HUES64 (cell line): Measurements from ENCODE around the gene SCN5A.

ENCODE experiments used
- H3K27ac ChIP-seq: 2 replicates; pipeline ENCODE4 v1.7.0; 2013; ENCODE audit warnings: low read depth, low read length, inconsistent platforms
- H3K27me3 ChIP-seq: 2 replicates; pipeline ENCODE4 v1.6.1; 2013; ENCODE audit warnings: mild to moderate bottlenecking, low read length; ENCODE audit not compliant: insufficient read depth
- H3K36me3 ChIP-seq: 2 replicates; pipeline ENCODE4 v1.6.1; 2013; ENCODE audit warnings: mild to moderate bottlenecking, low read length; ENCODE audit not compliant: insufficient read depth
- H3K4me1 ChIP-seq: 2 replicates; pipeline ENCODE4 v1.6.1; 2013; ENCODE audit warnings: mild to moderate bottlenecking, low read length, moderate library complexity; ENCODE audit not compliant: insufficient read depth
- H3K4me3 ChIP-seq: 2 replicates; pipeline ENCODE4 v1.5.1; 2013; ENCODE audit warnings: mild to moderate bottlenecking, low read length, moderate library complexity
- H3K9ac ChIP-seq: 2 replicates; pipeline ENCODE4 v1.6.1; 2013; ENCODE audit warnings: mild to moderate bottlenecking, low read depth, low read length
- H3K9me3 ChIP-seq: 2 replicates; pipeline ENCODE4 v1.6.1; 2013; ENCODE audit warnings: low read depth, low read length; ENCODE audit not compliant: insufficient read depth
- WGBS: fragments of 150-250, 120-280 bp; methylation state at CpG from one replicate; pipeline ENCODE4 v1.1.7; 2013; ENCODE audit warnings: missing lambda C conversion rate; 5-methylcytosine and 5-hydroxymethylcytosine counted together

SCN5A gene

DNA sequence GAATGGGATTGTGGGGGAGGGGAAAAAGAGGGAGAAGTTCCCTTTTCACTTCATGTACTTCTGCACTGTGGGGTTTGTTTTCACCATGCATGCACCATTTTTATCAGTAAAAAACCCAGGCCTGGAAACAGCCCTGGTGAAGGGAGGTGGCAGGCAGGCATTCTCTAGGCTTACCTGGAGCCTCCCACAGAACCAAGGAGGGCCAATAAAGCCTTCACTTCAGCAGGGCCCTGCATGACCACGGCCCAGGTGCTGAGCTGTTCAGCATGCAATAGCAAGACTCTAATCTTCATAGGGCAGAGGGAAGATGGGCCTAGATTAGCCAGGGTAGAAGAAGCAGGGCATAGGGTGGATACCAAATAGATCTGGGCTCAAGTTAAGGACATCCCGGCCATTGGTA is 49.6 kb downstream of the SCN5A start:
- Histone ChIP-seq H3K36me3 (no peaks in the 10 kb centered on the region), H3K4me1 (no peaks in the 10 kb centered on the region), H3K27me3 (no peaks in the 10 kb centered on the region), H3K4me3 (no peak overlapping the region), H3K9ac (no peak overlapping the region), H3K27ac (no peak overlapping the region), H3K9me3 (no peaks in the 10 kb centered on the region)
- 89% methylated on average over 2 of the region's 2 CpGs for WGBS

DNA sequence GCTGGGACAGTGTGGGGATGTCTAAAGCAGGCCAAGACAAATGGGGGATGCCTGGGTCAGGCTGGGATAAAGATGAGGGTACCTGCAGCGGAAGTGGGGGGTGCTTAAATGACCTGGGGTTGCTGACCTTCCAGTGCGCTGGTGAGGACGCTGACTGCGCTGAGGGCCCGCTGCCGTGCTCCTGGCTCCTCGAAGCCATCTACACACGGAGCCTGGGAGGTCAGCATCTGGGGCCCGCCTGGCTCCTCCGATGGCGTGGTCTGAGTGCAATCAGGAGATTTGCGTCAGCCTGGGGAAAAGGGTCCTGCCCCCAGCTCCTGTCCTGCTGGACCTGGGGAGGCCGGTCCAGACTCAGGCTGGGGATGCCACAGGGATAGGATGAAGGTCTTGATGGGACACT is 50.7 kb downstream of the SCN5A start:
- H3K36me3 ChIP-seq = no peaks in the 10 kb centered on the region
- H3K27ac ChIP-seq = no peak overlapping the region
- 95% methylated on average over 13 of the region's 13 CpGs for WGBS
- no peaks in the 10 kb centered on the region for H3K4me1 ChIP-seq
- no peak overlapping the region for H3K4me3 ChIP-seq
- H3K27me3 ChIP-seq = no peaks in the 10 kb centered on the region
- no peaks in the 10 kb centered on the region for H3K9me3 ChIP-seq
- H3K9ac ChIP-seq = no peak overlapping the region

DNA sequence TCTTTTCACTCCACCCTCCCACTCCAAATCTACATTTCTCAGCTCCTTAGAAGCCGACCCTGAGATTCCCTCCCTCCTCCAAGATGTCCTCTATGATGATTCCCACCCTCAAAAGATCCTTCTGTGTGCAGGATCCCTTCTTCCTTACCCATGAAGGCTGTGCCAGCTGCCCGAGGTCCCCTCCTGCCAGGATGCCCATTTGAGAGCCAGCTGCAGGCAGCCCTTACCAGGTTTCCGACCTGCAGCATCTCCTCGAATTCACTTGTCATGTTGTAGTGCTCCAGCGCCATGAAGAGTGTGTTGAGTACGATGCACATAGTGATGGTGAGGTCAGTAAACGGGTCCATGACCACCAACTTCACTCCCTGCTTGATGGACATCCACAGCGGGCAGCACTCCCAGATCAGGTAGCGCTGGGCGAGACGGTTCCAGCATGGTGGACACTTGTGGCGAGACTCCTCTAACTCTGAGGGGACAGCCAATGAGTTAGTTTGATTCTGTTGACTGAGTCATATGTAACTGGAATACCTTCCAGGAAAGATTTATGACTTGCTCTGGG is 51.9 kb downstream of the SCN5A start:
- Histone ChIP-seq H3K9me3 (no peaks in the 10 kb centered on the region), H3K4me3 (no peak overlapping the region), H3K27ac (no peak overlapping the region), H3K36me3 (no peaks in the 10 kb centered on the region), H3K9ac (no peak overlapping the region), H3K27me3 (no peaks in the 10 kb centered on the region), H3K4me1 (no peaks in the 10 kb centered on the region)
- WGBS = 95% methylated on average over 12 of the region's 12 CpGs

DNA sequence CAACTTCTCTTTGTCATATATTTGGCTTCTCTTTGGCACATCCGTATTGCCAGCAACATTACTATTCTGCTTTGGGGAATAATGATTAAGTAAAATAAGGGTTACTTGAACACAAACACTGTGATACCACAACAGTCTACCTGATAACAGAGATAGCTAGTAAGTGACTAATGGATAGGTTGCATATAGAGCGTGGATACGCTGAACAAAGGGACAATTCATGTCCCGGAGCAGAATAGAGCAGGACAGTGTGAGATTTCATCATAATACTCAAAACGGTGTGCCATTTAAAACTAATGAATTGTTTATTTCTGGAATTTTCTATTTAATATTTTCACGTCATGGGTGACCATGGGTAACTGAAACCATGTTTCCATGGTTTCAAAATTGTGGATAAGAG is 54.1 kb downstream of the SCN5A start:
- Histone ChIP-seq H3K4me1 (no peaks in the 10 kb centered on the region), H3K4me3 (no peak overlapping the region), H3K27me3 (no peaks in the 10 kb centered on the region), H3K9ac (no peak overlapping the region), H3K27ac (no peak overlapping the region), H3K9me3 (no peaks in the 10 kb centered on the region), H3K36me3 (no peaks in the 10 kb centered on the region)
- WGBS = 69% methylated on average over 4 of the region's 6 CpGs

DNA sequence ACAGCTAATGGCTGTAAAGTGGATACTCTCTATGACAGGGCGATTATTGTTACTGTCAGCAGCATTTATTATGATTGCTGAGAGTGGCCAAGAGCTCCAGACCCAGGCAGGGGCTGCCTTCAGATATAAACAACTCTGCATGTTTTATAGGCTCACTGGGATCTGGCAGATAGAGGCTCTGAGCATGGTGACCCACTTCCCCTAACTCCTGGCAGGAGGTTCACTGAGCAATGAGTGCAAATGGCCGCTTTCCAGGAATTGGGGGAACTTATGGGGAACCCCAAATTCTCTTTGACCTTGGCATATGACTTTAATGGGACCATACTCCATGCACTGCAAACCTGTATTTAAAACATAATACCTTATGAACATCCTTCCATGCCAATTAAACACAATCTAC is 59.0 kb downstream of the SCN5A start:
- Histone ChIP-seq H3K27me3 (no peaks in the 10 kb centered on the region), H3K9ac (no peak overlapping the region), H3K4me1 (no peaks in the 10 kb centered on the region), H3K36me3 (no peaks in the 10 kb centered on the region), H3K9me3 (no peaks in the 10 kb centered on the region), H3K27ac (no peak overlapping the region), H3K4me3 (no peak overlapping the region)
- 92% methylated on average over 2 of the region's 2 CpGs for WGBS

DNA sequence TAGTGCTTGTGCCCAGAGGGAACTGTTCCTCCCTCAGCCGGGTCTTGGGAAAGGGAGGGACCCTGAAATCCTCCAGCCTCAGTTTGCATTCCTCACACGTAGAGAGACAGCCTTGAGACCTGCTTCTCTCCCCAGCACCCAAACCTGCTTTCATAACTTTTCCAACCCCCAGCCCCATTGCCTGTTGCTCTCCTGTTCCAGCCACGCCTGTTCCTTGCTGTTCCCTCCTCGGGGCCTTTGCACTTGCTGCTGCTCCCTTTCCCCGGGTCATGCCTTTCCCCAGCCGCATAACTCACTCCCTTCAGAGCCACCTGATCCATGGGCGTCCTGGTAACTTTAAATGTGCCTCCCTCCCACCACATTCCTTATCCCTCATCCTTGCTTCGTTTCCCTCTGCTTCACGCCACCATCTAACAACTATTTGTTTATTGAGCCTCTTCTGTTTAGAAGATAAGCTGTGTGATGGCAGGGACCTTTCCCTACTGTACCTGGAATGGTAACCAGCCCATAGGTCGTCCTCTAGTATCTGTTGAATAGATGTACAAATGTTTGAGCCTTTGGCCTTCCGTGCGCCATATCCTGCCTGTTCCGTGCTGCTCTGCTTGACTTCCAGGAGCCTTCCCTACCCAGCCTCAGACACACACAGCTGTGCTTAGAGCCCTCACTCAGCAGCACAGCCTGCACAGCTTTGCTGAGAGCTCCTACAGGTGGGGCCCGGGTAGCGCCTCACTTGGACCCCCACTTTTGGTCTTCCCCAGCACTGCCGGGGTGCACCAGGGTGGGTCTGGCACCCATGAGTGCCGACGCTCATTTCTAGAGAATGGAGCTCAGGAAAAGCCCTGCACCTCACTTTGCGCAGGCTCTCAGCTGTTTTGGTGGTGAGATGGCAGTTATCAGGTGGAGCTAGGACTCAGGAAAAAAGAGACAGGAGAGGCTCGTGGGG is 60.2 kb downstream of the SCN5A start:
- H3K27ac ChIP-seq = no peak overlapping the region
- no peaks in the 10 kb centered on the region for H3K4me1 ChIP-seq
- no peak overlapping the region for H3K9ac ChIP-seq
- H3K4me3 ChIP-seq = no peak overlapping the region
- no peaks in the 10 kb centered on the region for H3K27me3 ChIP-seq
- H3K9me3 ChIP-seq = no peaks in the 10 kb centered on the region
- 83% methylated on average over 19 of the region's 20 CpGs for WGBS
- peaks cover 4% of the 10 kb centered on the region; the same call in 1 of the 2 replicates for H3K36me3 ChIP-seq

DNA sequence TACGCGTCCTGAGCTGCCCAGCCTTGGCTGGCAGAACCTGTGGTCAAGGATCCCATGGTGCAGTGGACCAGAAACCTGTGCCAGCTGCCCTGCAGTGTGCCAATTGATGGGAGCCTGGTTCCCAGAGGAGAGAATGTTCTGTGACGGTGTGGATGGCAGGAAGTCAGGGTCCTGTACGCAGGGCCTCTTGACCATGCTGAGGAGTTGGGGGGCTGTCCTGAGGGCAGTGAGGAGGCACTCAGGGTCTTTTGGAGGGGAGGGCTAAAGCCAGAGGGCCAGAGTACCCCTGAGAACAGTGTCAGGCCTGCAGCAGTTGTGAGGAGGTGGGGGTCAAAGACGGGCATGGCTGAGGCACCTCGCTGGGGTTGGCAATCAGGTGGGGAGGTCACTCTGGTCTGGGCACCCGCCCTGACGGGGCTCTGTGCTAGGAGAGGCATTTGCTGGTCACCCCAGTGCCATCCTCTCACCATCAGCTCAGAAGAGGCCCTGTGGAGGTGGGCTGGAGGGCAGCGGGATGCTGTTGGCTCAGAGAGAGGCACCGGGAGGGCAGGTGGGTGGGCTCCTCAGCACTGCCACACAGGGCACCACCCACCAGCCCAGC is 61.0 kb downstream of the SCN5A start:
- Histone ChIP-seq H3K27ac (no peak overlapping the region), H3K27me3 (no peaks in the 10 kb centered on the region), H3K9ac (no peak overlapping the region), H3K9me3 (no peaks in the 10 kb centered on the region), H3K4me1 (no peaks in the 10 kb centered on the region), H3K36me3 (peaks cover 4% of the 10 kb centered on the region; the same call in 1 of the 2 replicates), H3K4me3 (no peak overlapping the region)
- 67% methylated on average over 10 of the region's 10 CpGs for WGBS

DNA sequence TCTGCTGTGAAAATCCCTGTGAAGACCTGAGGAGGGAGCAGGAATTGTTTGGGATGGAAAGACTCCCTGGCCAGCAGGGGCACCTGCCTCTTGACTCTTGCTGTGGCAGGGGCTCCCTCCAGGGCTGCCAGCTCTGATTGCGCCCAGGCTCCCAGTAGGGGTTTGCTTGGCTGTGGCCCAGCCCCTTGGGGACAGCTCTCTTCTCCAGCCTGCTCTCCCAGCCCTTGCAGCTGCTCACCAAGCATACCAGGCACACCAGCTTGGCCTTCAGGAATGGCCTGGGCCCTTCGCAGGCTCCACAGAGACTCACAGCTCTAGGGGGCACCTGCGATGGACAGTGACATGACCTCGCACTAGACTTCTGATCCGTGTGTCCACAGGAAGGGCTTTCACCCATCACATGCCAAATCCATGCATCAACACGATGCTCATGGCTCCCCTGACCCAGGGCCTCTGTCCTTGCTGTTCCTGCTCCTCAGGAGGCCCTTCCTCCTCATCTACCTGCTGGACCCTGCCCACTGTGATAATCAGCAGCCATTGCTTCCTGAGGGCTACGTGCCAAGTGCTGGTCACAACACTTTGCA is 61.8 kb downstream of the SCN5A start:
- no peaks in the 10 kb centered on the region for H3K9me3 ChIP-seq
- no peaks in the 10 kb centered on the region for H3K4me1 ChIP-seq
- H3K36me3 ChIP-seq = peaks cover 4% of the 10 kb centered on the region; the same call in 1 of the 2 replicates
- H3K27ac ChIP-seq = no peak overlapping the region
- H3K9ac ChIP-seq = no peak overlapping the region
- H3K27me3 ChIP-seq = no peaks in the 10 kb centered on the region
- H3K4me3 ChIP-seq = no peak overlapping the region
- WGBS = 94% methylated on average over 7 of the region's 7 CpGs

DNA sequence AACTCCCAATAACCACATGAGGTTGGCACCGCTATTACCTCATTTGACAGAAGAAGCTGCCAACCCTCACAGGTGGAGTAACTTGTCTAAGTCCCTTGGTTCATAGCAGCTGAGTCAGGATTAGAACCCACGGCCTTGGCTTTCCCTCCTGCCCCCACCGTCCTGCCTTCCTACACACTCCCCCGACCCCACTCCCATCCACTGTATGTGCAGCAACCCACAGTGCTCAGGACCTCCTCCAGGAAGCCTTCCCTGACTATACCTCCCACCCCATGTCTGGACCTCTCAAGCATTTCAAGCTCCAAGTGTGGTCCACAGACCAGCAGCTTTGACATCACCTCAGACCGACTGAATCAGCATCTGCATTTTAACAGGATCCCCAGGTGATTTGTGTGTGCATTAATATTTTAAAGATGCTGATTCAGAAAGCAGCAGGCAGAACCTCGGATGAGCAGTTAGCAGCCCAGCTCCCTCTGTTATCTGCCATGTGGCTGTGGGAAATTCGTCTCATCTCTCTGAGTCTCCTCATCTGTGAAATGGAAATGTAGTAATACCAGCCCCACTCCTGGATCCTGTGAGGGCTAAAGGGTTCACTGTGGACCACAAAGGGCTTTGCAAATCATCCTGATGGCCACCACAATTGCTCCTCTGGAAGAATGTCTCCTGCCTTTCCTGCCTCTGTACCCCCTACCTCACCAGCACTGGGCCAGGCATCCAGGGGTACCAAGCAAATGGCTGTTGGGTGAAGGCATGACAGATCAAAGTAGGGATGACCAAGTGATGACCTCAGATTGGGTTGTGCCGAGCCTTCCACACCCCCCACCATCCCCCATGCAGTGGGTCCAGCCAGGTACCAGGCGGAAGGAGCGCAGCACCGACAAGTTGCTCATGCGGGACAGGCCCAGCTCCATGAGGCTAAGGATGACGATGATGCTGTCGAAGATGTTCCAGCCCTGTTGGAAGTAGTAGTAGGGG is 62.7 kb downstream of the SCN5A start:
- Histone ChIP-seq H3K9ac (no peak overlapping the region), H3K4me1 (no peaks in the 10 kb centered on the region), H3K27me3 (no peaks in the 10 kb centered on the region), H3K4me3 (no peak overlapping the region), H3K27ac (no peak overlapping the region), H3K36me3 (peaks cover 4% of the 10 kb centered on the region; the same call in 1 of the 2 replicates), H3K9me3 (no peaks in the 10 kb centered on the region)
- 93% methylated on average over 13 of the region's 14 CpGs for WGBS

DNA sequence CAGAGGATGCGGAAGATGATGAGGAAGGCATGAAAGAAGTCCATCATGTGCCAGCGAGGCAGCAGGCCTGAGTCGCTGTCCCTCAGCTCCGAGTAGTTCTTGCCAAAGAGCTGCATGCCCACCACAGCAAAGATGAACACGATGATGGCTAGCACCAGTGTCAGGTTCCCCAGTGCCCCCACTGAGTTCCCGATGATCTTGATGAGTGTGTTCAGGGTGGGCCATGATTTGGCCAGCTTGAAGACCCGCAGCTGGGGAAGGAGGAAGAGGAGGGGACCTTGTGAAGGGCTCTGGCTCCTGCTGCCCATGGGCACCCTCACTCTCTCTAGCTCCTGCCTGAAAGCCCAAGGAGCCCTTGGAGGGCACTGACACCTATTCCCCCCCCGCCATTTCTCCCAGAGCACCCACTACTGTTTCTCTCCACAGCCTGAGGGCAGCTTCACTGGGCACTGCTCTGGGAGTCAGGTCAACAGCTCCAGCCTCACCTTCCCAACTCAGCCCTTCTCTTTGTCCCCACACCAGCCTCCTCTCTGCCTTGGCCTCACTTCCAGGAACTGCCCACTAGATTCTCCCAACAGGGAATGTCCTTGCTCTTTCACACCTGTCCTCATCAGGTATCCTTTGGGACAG is 63.6 kb downstream of the SCN5A start:
- Histone ChIP-seq H3K27me3 (no peaks in the 10 kb centered on the region), H3K4me3 (no peak overlapping the region), H3K9me3 (no peaks in the 10 kb centered on the region), H3K27ac (no peak overlapping the region), H3K9ac (no peak overlapping the region), H3K4me1 (no peaks in the 10 kb centered on the region), H3K36me3 (peaks cover 4% of the 10 kb centered on the region; the same call in 1 of the 2 replicates)
- WGBS = 93% methylated on average over 8 of the region's 8 CpGs
